Measurements from ENCODE around the gene NCAPG2. TPM values are rescaled to one million over a fixed set of nuclear protein-coding genes. Genes with fewer than 3 reads are reported as not detected.

The NCAPG2 gene
- total and polyA plus RNA-seq, 10 of the 15 experiments (the other 5 are each of a cell fraction or from before 2014, with no cell fraction given): 11.2 to 78.2 (median 49.2) TPM

DNA sequence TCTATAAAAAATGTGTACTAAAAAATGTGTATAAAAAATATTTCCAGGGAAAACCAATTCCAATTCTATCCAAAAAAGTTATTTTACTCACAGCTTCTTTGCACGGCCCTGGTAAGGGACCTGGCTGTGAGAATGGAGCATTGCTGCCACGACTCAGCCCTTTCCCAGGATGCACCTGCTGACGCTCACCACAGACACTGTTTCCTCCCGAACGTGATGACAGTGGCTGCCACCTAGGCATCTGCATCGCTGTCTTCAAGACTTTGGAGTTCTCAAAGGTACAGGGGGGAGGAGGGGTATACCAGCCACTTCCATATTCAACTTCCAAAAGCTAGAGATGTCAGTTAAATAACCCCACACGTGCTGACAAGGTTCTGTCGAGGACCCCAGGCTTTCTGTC lies 93.1 kb downstream of the NCAPG2 start (continued):
- TF ChIP-seq, protein P1, sequence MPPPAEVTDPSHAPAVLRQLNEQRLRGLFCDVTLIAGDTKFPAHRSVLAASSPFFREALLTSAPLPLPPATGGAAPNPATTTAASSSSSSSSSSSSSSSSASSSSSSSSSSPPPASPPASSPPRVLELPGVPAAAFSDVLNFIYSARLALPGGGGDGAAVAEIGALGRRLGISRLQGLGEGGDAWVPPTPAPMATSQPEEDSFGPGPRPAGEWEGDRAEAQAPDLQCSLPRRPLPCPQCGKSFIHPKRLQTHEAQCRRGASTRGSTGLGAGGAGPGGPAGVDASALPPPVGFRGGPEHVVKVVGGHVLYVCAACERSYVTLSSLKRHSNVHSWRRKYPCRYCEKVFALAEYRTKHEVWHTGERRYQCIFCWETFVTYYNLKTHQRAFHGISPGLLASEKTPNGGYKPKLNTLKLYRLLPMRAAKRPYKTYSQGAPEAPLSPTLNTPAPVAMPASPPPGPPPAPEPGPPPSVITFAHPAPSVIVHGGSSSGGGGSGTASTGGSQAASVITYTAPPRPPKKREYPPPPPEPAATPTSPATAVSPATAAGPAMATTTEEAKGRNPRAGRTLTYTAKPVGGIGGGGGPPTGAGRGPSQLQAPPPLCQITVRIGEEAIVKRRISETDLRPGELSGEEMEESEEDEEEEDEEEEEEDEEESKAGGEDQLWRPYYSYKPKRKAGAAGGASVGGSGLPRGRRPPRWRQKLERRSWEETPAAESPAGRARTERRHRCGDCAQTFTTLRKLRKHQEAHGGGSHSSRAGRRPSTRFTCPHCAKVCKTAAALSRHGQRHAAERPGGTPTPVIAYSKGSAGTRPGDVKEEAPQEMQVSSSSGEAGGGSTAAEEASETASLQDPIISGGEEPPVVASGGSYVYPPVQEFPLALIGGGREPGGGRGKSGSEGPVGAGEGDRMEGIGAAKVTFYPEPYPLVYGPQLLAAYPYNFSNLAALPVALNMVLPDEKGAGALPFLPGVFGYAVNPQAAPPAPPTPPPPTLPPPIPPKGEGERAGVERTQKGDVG (CRISPR knock-in tag; IDR thresholded peaks at IDR 0.05): no peak
- TF ChIP-seq ATF7 (IDR thresholded peaks at IDR 0.05; ENCODE audit: low read depth): no peak
- no peak for TF ChIP-seq USF1 (IDR thresholded peaks at IDR 0.05; ENCODE audit: borderline replicate concordance, extremely low read length, insufficient read depth, low read depth, low read length)
- no peak for TF ChIP-seq SIX5 (IDR thresholded peaks at IDR 0.05; ENCODE audit: low read depth, low read length, severe bottlenecking)
- no peak for TF ChIP-seq BHLHE40 (IDR thresholded peaks at IDR 0.05; ENCODE audit: borderline replicate concordance in 1 of 2, low read depth in 2 of 2, low read length in 1 of 2)
- TF ChIP-seq, protein P2, sequence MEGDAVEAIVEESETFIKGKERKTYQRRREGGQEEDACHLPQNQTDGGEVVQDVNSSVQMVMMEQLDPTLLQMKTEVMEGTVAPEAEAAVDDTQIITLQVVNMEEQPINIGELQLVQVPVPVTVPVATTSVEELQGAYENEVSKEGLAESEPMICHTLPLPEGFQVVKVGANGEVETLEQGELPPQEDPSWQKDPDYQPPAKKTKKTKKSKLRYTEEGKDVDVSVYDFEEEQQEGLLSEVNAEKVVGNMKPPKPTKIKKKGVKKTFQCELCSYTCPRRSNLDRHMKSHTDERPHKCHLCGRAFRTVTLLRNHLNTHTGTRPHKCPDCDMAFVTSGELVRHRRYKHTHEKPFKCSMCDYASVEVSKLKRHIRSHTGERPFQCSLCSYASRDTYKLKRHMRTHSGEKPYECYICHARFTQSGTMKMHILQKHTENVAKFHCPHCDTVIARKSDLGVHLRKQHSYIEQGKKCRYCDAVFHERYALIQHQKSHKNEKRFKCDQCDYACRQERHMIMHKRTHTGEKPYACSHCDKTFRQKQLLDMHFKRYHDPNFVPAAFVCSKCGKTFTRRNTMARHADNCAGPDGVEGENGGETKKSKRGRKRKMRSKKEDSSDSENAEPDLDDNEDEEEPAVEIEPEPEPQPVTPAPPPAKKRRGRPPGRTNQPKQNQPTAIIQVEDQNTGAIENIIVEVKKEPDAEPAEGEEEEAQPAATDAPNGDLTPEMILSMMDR (IDR thresholded peaks at IDR 0.05 in 2 of 3, conservative IDR thresholded peaks at IDR 0.05 in 1 of 3; ENCODE audit: control insufficient read depth in 2 of 3, extremely low read depth in 1 of 3, insufficient read depth in 1 of 3, low read depth in 3 of 3, low read length in 3 of 3): no peak
- TF ChIP-seq, protein P3, sequence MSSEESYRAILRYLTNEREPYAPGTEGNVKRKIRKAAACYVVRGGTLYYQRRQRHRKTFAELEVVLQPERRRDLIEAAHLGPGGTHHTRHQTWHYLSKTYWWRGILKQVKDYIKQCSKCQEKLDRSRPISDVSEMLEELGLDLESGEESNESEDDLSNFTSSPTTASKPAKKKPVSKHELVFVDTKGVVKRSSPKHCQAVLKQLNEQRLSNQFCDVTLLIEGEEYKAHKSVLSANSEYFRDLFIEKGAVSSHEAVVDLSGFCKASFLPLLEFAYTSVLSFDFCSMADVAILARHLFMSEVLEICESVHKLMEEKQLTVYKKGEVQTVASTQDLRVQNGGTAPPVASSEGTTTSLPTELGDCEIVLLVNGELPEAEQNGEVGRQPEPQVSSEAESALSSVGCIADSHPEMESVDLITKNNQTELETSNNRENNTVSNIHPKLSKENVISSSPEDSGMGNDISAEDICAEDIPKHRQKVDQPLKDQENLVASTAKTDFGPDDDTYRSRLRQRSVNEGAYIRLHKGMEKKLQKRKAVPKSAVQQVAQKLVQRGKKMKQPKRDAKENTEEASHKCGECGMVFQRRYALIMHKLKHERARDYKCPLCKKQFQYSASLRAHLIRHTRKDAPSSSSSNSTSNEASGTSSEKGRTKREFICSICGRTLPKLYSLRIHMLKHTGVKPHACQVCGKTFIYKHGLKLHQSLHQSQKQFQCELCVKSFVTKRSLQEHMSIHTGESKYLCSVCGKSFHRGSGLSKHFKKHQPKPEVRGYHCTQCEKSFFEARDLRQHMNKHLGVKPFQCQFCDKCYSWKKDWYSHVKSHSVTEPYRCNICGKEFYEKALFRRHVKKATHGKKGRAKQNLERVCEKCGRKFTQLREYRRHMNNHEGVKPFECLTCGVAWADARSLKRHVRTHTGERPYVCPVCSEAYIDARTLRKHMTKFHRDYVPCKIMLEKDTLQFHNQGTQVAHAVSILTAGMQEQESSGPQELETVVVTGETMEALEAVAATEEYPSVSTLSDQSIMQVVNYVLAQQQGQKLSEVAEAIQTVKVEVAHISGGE (CRISPR knock-in tag; IDR thresholded peaks at IDR 0.05): no peak
- no peak for TF ChIP-seq EED (IDR thresholded peaks at IDR 0.05; ENCODE audit: low read depth)
